Adrenal gland (tissue), 12 donors: Measurements from ENCODE around the gene PRKD1. TPM values are rescaled to one million over a fixed set of nuclear protein-coding genes. Genes with fewer than 3 reads are reported as not detected.

Source experiments
- DNase-seq, 7 donors: peaks; one replicate each; pipeline ENCODE4 v3.0.0-alpha.2; 2019 to 2020
- H3K27ac ChIP-seq, 5 donors: fragments of 200-600 bp; sonication (generic) in 4 of 5; 1 replicate in 3 of 5; 2 replicates in 2 of 5; pipeline versions ENCODE4 v1.5.1 to v1.8.0; 2016 to 2020; ENCODE audit warnings: mild to moderate bottlenecking in 1 of 5
- H3K27me3 ChIP-seq: fragments of 200-600 bp; 2 replicates; pipeline ENCODE4 v1.8.0; 2021
- H3K36me3 ChIP-seq, 2 donors: fragments of 200-600 bp; replicated peaks in 1 of 2; 1 replicate in 1 of 2; 2 replicates in 1 of 2; pipeline versions ENCODE4 v1.5.1 to v1.8.0; 2018 to 2022
- H3K4me1 ChIP-seq, 2 donors: fragments of 200-600 bp; replicated peaks in 1 of 2; 1 replicate in 1 of 2; 2 replicates in 1 of 2; pipeline versions ENCODE4 v1.5.1 to v1.8.0; 2018 to 2021
- H3K4me3 ChIP-seq, 4 donors: fragments of 200-600 bp; sonication (generic) in 3 of 4; one replicate each; pipeline ENCODE4 v1.5.1; 2016 to 2018
- H3K9me3 ChIP-seq, 3 donors: fragments of 200-600 bp; sonication (generic) in 1 of 3; replicated peaks in 1 of 3; 1 replicate in 2 of 3; 2 replicates in 1 of 3; pipeline versions ENCODE4 v1.5.1 to v1.8.0; 2016 to 2021
- POLR2A ChIP-seq, 2 donors: fragments of 450-650 bp; IDR thresholded peaks; one replicate each; pipeline ENCODE4 v1.6.1; 2017; ENCODE audit warnings: antibody characterized with exemption in 2 of 2, mild to moderate bottlenecking in 2 of 2, moderate library complexity in 1 of 2
- WGBS, 4 donors: extraction: QIAGEN DNeasy Blood & Tissue Kit in 2 of 4; methylation state at CpG; one replicate each; pipeline versions ENCODE4 v1.1.5 to v1.1.7; 2013 to 2017; 5-methylcytosine and 5-hydroxymethylcytosine counted together
- intact Hi-C, 2 donors: fragments of 100-400 bp; cut with DNase I; formaldehyde crosslinking; loops; one replicate each; pipeline versions ENCODE4 v1.14.1 to v1.15.0; 2022 to 2023
- polyA plus RNA-seq, 3 donors: library from polyadenylated mRNA; stranded (reverse); fragments of 200-250 nt in 2 of 3; fragments of 350-450 nt in 1 of 3; fragmentation: Illumina TruSeq in 1 of 3; extraction: RNeasy Lipid Tissue Mini Kit (QIAGEN cat#74804) in 1 of 3; gene quantifications; one replicate each; pipeline ENCODE4 v1.2.3, GENCODE V29; 2013 to 2014
- total RNA-seq, 9 donors: library from RNA; depleted of rRNA in 4 of 9; stranded (reverse); fragments of >200 nt in 4 of 9; fragments of 120-200 nt in 1 of 9; fragmentation: NEBNext Ultra II Directional in 1 of 9; extraction: Animal tissue kit (Norgen Biotek cat#: 25700) in 1 of 9; gene quantifications; one replicate each; pipeline versions ENCODE4 v1.1.0 to v1.2.4, GENCODE V29; 2013 to 2023
- TF ChIP-seq, protein P1 (sequence below), 6 experiments: fragments of 450-650 bp in 4 of 6; fragments of 200-600 bp in 2 of 6; sonication (generic) in 1 of 6; IDR thresholded peaks; 1 replicate in 5 of 6; 2 replicates in 1 of 6; pipeline versions ENCODE4 v1.5.1 to v1.8.0; 2016 to 2021; ENCODE audit warnings: antibody characterized with exemption in 6 of 6, mild to moderate bottlenecking in 2 of 6, moderate library complexity in 1 of 6
- donor health status: healthy with polysubstance abuse.
- donor health status: Bipolar disorder and iron deficiency.
- donor health status: DM: yes; HTN: yes; CAD: no.
- donor health status: DM: no; HTN: no; CAD: no.
- donor health status: DM: no; HTN: no; CAD: no.
- donor health status: DM: yes; HTN: yes; CAD: no.

Gene PRKD1
- total and polyA plus RNA-seq, 12 donors, result 6.9 to 30.1 (median 22.0) TPM

DNA sequence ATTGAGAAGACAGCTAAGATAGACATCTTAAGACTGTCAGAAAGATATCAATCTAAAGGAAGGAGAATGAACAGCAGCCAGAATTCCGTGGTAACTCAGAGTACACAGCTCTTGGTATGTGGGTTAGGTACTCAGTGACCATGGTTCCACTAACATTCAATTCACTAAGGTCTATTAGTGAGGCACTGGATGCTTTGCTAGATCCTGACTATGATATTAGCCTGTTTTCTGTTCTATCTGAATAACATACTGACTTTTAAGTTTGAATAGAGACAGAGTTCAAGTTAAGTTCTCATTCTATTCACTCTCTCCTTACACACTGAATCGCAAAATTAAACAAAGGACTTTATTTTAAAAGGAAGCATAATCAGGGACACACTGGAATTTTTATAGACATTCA, 106.4 kb downstream of the PRKD1 start:
- WGBS, 4 donors, result 75 to 78% (median 76%) methylated on average over 2 of the region's 2 CpGs
- no peaks in the 10 kb centered on the region for H3K9me3 ChIP-seq
- H3K4me1 ChIP-seq, result peaks cover 0 to 21% of the 10 kb centered on the region in 2 donors
- H3K4me3 ChIP-seq, result no peak overlapping the region
- DNase-seq, result no peak
- intact Hi-C loops, result no loop called here
- no peak for TF ChIP-seq POLR2A (IDR thresholded peaks at IDR 0.05)
- TF ChIP-seq, protein P1, sequence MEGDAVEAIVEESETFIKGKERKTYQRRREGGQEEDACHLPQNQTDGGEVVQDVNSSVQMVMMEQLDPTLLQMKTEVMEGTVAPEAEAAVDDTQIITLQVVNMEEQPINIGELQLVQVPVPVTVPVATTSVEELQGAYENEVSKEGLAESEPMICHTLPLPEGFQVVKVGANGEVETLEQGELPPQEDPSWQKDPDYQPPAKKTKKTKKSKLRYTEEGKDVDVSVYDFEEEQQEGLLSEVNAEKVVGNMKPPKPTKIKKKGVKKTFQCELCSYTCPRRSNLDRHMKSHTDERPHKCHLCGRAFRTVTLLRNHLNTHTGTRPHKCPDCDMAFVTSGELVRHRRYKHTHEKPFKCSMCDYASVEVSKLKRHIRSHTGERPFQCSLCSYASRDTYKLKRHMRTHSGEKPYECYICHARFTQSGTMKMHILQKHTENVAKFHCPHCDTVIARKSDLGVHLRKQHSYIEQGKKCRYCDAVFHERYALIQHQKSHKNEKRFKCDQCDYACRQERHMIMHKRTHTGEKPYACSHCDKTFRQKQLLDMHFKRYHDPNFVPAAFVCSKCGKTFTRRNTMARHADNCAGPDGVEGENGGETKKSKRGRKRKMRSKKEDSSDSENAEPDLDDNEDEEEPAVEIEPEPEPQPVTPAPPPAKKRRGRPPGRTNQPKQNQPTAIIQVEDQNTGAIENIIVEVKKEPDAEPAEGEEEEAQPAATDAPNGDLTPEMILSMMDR (IDR thresholded peaks at IDR 0.05), result no peak
- no peak overlapping the region for H3K27ac ChIP-seq
- no peaks in the 10 kb centered on the region for H3K27me3 ChIP-seq
- H3K36me3 ChIP-seq, result no peaks in the 10 kb centered on the region

DNA sequence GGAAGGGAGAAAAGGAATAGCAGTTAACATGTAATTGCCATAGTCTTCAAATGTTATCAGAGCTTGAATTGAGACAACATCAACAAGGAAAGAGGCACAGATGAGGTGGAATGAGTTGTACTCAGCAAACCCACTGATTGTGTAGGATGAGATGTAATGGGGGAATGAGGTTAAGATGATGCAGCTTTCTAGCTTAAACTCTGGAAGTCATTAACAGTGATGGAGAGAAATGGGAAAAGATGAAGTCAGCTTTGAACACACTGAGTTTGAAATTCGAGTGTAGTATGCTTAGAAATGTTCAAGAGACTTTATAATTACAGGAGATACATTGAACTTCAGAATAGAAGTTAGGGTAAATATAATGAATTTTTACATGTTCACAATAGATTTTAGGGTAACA, 106.9 kb downstream of the PRKD1 start:
- WGBS, 4 donors, result 75 to 96% (median 87%) methylated on average over 1 of the region's 1 CpG
- intact Hi-C loops, result no loop called here

DNA sequence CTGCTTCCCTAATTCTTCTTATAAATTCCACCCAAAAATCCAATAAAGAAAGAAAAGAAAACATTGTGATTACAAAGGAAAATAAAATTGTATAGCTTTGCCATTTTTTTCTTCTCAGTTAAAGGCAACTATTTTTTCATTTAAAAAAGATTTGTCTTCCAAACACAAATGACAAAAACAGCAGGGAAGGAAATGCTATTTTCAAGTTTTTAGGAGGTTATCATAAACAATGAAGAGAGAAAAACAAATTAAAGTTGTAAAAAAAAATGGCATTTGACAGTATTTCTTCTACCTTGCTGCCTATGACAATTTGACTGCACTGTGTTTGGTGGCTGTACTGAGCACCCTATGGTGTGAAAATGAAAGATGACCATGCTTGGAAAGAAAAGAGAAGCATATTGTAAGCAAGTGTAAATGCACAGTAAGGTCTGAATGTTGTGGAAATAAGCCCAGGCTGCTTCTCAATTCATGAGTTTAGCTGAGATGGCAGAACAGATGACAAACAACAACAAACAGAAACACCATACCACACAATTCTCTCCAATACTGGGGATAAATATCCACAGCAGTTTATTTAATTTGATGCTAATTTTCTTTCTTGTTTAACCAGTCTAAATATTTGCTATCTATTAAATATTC, 109.8 kb downstream of the PRKD1 start:
- Histone ChIP-seq H3K9me3 (no peaks in the 10 kb centered on the region), H3K27ac (no peak overlapping the region), H3K36me3 (no peaks in the 10 kb centered on the region), H3K4me1 (peaks cover 0 to 21% of the 10 kb centered on the region in 2 donors), H3K4me3 (no peak overlapping the region), H3K27me3 (no peaks in the 10 kb centered on the region)
- DNase-seq, result no peak
- intact Hi-C loops, result no loop called here
- TF ChIP-seq POLR2A (IDR thresholded peaks at IDR 0.05), result no peak
- TF ChIP-seq, protein P1 (IDR thresholded peaks at IDR 0.05), result no peak

More for the DNA sequence above, 106.9 kb downstream of the PRKD1 start:
- no peak for TF ChIP-seq POLR2A (IDR thresholded peaks at IDR 0.05)
- TF ChIP-seq, protein P1 (IDR thresholded peaks at IDR 0.05), result no peak
- no peak overlapping the region for H3K27ac ChIP-seq
- no peaks in the 10 kb centered on the region for H3K9me3 ChIP-seq
- no peaks in the 10 kb centered on the region for H3K27me3 ChIP-seq
- no peaks in the 10 kb centered on the region for H3K36me3 ChIP-seq
- H3K4me3 ChIP-seq, result no peak overlapping the region
- peaks cover 0 to 21% of the 10 kb centered on the region in 2 donors for H3K4me1 ChIP-seq
- no peak for DNase-seq

DNA sequence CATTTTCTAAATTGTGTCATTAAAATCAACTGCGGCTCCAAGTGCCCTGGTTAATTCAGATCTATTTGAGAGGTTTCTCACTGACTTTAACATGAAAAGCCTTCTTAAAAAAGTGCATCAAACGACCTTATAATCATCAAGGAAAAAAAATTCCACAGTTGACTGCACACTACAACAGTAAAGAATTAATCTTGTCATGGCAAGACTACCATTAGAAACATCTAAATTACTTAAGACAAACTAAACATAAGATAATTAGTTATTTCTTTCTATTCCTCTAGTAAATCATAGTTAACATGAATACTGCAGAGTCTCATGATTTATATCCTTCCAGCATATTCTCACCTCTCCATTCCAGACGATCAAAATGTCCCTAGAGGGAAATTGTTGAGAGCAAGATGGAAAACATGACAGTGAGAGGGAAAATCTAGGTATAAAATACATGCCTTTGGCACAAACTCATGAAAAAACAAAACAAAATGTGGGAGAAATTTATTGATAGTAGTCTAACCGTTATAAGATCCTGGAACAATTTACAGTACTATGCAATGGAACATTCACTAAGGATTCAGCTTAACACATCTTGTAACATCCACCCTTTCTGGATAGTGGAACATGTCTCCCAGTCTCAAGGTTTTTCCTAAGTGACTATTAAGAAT, 112.5 kb downstream of the PRKD1 start:
- 69 to 73% (median 71%) methylated on average over 4 of the region's 4 CpGs for WGBS, 4 donors
- H3K4me3 ChIP-seq, result no peak overlapping the region
- DNase-seq, result no peak
- H3K27ac ChIP-seq, result no peak overlapping the region
- peaks cover 11 to 17% of the 10 kb centered on the region in 2 donors for H3K4me1 ChIP-seq
- intact Hi-C loops, result no loop called here
- H3K9me3 ChIP-seq, result no peaks in the 10 kb centered on the region
- no peaks in the 10 kb centered on the region for H3K36me3 ChIP-seq
- no peak for TF ChIP-seq POLR2A (IDR thresholded peaks at IDR 0.05)
- TF ChIP-seq, protein P1 (IDR thresholded peaks at IDR 0.05), result no peak
- no peaks in the 10 kb centered on the region for H3K27me3 ChIP-seq
